ENCODE data around the gene MMP24. TPM values are rescaled to one million over a fixed set of nuclear protein-coding genes. Genes with fewer than 3 reads are reported as not detected.

MMP24 gene
- total RNA-seq, 2 donors from 2014 or later, result 0.15 to 0.50 TPM

DNA sequence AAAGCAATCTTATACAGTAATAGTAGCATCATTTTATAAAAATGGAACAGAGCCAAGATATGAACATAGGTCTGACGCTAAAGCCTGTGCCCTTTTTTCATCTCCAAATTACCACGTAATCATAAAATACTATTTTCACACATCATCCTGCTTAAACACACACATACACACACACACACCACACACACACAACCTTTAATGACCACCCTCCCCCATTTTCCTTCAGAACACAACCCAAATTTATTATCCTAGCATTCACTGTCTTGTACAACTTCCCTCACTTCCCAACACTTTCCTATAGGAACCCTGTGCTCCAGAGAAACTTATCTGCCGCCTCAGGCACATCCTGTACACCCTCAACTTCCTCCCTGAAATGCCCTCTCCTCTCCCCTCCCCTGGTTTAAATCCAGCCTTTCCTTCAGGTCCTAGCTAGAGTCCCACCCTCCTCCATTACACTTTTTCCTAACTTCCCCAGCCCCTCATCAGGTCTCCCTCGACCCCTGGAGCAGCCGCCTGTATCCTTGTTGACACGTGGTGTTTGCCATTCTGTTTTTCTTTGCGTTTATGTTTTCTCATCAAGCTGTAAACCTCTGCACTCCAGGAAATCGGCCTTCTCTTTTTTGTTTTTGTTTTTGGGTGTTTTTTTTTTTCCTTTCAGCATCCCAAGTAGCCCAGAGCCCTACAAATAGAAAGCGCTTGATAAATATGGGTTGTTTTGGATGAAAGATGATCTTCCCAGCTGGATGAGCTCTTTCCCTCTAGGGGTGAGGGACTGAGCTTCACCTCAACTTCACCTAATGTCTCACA is 968 bp upstream of the MMP24 start:
- Histone ChIP-seq H3K4me1 (no peaks in the 10 kb centered on the region), H3K27me3 (no peaks in the 10 kb centered on the region), H3K9ac (ENCODE audit: low read depth in 2 of 2, low read length in 2 of 2) (no peak overlapping the region), H3K27ac (no peak overlapping the region), H3K4me3 (no peak overlapping the region), H3K36me3 (no peaks in the 10 kb centered on the region), H3K9me3 (no peaks in the 10 kb centered on the region)
- TF ChIP-seq, protein P1, sequence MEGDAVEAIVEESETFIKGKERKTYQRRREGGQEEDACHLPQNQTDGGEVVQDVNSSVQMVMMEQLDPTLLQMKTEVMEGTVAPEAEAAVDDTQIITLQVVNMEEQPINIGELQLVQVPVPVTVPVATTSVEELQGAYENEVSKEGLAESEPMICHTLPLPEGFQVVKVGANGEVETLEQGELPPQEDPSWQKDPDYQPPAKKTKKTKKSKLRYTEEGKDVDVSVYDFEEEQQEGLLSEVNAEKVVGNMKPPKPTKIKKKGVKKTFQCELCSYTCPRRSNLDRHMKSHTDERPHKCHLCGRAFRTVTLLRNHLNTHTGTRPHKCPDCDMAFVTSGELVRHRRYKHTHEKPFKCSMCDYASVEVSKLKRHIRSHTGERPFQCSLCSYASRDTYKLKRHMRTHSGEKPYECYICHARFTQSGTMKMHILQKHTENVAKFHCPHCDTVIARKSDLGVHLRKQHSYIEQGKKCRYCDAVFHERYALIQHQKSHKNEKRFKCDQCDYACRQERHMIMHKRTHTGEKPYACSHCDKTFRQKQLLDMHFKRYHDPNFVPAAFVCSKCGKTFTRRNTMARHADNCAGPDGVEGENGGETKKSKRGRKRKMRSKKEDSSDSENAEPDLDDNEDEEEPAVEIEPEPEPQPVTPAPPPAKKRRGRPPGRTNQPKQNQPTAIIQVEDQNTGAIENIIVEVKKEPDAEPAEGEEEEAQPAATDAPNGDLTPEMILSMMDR (IDR thresholded peaks at IDR 0.05), result no peak
- no peak for DNase-seq
- intact Hi-C loops (cut with DNase I), result no loop called here

DNA sequence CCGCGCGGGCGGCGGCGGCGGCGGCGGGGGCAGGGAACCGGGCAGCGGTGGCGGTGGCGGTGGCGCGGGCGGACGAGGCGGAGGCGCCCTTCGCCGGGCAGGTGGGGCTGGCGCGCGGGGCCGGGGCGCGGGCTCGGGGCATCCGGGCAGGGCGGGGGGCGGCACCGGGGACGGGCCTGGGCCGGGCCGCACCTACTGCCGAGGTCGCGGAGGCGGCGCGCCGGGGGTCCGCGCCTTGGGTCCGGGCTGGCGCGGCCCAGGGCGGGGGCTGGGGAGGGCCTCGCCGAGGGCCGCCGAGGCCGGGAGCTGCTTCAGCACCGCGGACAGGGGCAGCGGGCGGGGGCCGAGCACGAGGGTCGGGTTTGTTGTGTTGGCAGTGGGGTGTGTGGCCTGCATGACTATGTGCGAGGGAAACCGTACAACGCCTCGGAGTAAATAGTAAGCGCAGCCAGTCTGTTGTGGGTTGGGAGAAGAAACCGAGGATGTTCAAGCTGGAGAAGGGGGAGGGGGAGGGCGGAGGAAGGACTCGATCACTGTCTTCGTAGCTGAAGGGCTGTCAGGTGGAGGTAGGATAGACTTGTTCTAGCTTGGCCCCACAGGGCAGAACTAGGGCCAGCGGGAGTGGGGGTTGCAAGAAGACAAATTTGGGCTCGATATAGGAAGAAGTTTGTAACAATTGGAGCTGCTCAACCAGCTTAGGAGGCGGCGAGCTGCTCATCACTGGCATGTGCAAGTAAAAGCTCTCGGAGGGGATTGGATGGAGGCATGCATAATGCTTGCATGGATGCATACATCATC is 593 bp downstream of the MMP24 start:
- DNase-seq, result peak; percentile 38
- no peaks in the 10 kb centered on the region for H3K27me3 ChIP-seq
- intact Hi-C loops (cut with DNase I), result no loop called here
- H3K27ac ChIP-seq, result no peak overlapping the region
- H3K9me3 ChIP-seq, result no peaks in the 10 kb centered on the region
- TF ChIP-seq, protein P1 (IDR thresholded peaks at IDR 0.05), result no peak
- H3K9ac ChIP-seq (ENCODE audit: low read depth in 2 of 2, low read length in 2 of 2), result no peak overlapping the region
- no peak overlapping the region for H3K4me3 ChIP-seq
- no peaks in the 10 kb centered on the region for H3K36me3 ChIP-seq
- H3K4me1 ChIP-seq, result no peaks in the 10 kb centered on the region

DNA sequence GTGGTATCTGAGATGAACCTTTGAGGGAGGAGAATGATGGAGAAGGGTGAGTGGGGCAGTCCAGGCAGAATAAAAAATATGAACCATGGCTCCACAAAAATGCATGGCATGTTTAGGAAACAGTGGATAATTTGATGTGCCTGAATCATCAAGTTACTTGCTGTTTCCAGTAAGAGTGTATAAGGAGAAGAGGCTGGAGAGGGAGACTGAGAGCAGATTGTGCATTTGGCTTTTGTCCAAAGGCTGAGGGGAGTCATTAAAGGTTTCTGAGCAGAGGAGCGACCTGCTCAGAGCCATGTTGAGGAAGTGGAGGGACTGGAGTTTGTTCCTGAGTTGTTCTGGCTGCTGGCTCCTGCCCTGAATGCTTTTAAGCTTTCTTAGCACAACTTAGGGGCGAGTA is 6.1 kb downstream of the MMP24 start:
- Histone ChIP-seq H3K27ac (no peak overlapping the region), H3K9ac (ENCODE audit: low read depth in 2 of 2, low read length in 2 of 2) (no peak overlapping the region), H3K4me3 (no peak overlapping the region), H3K4me1 (no peaks in the 10 kb centered on the region), H3K27me3 (no peaks in the 10 kb centered on the region), H3K36me3 (no peaks in the 10 kb centered on the region), H3K9me3 (no peaks in the 10 kb centered on the region)
- DNase-seq, result no peak
- intact Hi-C loops (cut with DNase I), result no loop called here
- TF ChIP-seq, protein P1 (IDR thresholded peaks at IDR 0.05), result no peak

DNA sequence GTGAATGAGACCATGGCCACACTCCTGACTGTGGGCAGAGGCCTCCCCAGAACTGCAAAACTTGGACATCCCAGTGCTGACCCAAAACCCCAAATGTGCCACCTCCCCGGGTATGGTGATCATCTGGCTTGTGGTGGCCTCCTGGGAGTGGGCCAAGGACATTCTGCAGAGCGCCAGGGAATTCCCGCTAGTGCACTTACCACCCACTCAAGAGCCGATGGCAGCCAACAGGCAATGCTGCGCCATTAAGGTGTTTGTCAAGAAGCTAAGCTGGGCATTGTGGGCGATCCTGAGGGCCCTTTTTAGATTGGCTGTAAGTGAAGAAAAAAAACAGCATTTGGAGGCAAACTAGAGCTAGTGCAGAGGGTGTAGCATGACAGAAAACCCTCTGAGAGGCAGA is 9.4 kb downstream of the MMP24 start:
- H3K4me1 ChIP-seq, result no peaks in the 10 kb centered on the region
- no peaks in the 10 kb centered on the region for H3K9me3 ChIP-seq
- no peak for DNase-seq
- no peak overlapping the region for H3K27ac ChIP-seq
- H3K4me3 ChIP-seq, result no peak overlapping the region
- intact Hi-C loops (cut with DNase I), result no loop called here
- H3K27me3 ChIP-seq, result no peaks in the 10 kb centered on the region
- no peak overlapping the region for H3K9ac ChIP-seq (ENCODE audit: low read depth in 2 of 2, low read length in 2 of 2)
- TF ChIP-seq, protein P1 (IDR thresholded peaks at IDR 0.05), result no peak
- no peaks in the 10 kb centered on the region for H3K36me3 ChIP-seq

DNA sequence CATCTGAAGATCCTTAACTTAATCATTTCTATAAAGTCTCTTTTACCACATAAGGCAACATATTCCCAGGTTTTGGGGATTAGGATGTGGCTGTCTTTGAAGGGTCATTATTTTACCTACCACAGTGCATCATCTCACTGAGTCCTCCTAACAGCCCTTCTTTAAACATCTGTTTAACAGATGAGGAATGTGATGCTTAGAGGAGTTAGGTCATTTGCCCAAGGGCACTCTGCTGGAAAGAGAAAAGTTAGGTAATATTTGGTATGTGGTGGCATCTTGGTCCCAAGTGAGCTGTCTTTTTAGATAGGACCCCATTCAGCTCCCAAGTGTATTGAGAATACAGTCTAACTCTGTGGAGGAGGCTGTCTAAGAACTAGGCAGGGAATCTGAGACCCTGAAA is 11.0 kb downstream of the MMP24 start:
- TF ChIP-seq, protein P1 (IDR thresholded peaks at IDR 0.05), result no peak
- H3K4me1 ChIP-seq, result no peaks in the 10 kb centered on the region
- H3K4me3 ChIP-seq, result no peak overlapping the region
- H3K27me3 ChIP-seq, result no peaks in the 10 kb centered on the region
- no peaks in the 10 kb centered on the region for H3K36me3 ChIP-seq
- H3K27ac ChIP-seq, result no peak overlapping the region
- intact Hi-C loops (cut with DNase I), result no loop called here
- H3K9ac ChIP-seq (ENCODE audit: low read depth in 2 of 2, low read length in 2 of 2), result no peak overlapping the region
- DNase-seq, result no peak
- no peaks in the 10 kb centered on the region for H3K9me3 ChIP-seq
